ENCODE measurements around the gene CYP27C1.
"Not testable (repeated sequence)": the region's sequence is repeated elsewhere in the genome, so short reads cannot be mapped to it uniquely, and the experiment has no call there.

CYP27C1 gene

DNA sequence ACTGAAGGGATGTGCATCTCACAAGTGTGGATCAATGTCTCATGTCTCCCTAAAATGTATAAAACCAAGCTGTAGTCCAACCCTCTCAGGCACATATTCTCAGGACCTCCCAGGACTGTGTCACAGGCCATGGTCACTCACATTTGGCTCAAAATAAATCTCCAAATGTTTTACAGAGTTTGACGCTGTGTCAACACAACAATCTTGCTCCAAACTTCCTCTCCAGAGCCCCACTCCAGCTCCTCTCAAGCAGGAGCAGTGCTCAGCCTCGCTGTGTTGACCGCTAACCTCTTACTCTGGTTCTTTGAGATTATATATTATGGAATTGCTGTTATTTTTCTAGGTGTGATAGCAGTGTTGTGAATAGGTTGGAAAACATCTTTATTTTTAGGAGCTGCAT is 56.2 kb downstream of the CYP27C1 start:
- no peak for DNase-seq (ENCODE audit: extremely low read depth, insufficient read length)
- TF ChIP-seq, protein P1, sequence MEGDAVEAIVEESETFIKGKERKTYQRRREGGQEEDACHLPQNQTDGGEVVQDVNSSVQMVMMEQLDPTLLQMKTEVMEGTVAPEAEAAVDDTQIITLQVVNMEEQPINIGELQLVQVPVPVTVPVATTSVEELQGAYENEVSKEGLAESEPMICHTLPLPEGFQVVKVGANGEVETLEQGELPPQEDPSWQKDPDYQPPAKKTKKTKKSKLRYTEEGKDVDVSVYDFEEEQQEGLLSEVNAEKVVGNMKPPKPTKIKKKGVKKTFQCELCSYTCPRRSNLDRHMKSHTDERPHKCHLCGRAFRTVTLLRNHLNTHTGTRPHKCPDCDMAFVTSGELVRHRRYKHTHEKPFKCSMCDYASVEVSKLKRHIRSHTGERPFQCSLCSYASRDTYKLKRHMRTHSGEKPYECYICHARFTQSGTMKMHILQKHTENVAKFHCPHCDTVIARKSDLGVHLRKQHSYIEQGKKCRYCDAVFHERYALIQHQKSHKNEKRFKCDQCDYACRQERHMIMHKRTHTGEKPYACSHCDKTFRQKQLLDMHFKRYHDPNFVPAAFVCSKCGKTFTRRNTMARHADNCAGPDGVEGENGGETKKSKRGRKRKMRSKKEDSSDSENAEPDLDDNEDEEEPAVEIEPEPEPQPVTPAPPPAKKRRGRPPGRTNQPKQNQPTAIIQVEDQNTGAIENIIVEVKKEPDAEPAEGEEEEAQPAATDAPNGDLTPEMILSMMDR (IDR thresholded peaks at IDR 0.05; ENCODE audit: insufficient read depth, low read length, poor library complexity, severe bottlenecking): no peak
- Histone ChIP-seq H3K36me3 (ENCODE audit: control insufficient read depth, insufficient read depth, low read length) (no peaks in the 10 kb centered on the region), H3K4me3 (replicated peaks; ENCODE audit: low read depth, low read length) (no peak overlapping the region), H3K27me3 (replicated peaks; ENCODE audit: control insufficient read depth, insufficient read depth, low read length) (peaks cover 2% of the 10 kb centered on the region; the same call in 1 of the 2 replicates)

DNA sequence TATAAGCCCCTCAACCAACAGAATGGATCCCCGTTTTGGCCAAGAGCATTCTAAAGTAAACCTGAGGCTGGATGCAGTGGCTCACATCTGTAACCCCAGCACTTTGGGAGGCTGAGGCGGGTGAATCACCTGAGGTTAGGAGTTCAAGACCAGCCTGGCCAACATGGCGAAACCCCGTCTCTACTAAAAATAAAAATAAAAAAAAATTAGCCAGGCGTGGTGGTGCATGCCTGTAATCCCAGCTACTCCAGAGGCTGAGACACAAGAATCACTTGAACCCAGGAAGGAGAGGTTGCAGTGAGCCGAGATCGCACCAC is 57.1 kb downstream of the CYP27C1 start:
- not testable (repeated sequence) for DNase-seq (ENCODE audit: extremely low read depth, insufficient read length); H3K36me3 ChIP-seq (ENCODE audit: control insufficient read depth, insufficient read depth, low read length); H3K4me3 ChIP-seq (replicated peaks; ENCODE audit: low read depth, low read length); H3K27me3 ChIP-seq (replicated peaks; ENCODE audit: control insufficient read depth, insufficient read depth, low read length)

DNA sequence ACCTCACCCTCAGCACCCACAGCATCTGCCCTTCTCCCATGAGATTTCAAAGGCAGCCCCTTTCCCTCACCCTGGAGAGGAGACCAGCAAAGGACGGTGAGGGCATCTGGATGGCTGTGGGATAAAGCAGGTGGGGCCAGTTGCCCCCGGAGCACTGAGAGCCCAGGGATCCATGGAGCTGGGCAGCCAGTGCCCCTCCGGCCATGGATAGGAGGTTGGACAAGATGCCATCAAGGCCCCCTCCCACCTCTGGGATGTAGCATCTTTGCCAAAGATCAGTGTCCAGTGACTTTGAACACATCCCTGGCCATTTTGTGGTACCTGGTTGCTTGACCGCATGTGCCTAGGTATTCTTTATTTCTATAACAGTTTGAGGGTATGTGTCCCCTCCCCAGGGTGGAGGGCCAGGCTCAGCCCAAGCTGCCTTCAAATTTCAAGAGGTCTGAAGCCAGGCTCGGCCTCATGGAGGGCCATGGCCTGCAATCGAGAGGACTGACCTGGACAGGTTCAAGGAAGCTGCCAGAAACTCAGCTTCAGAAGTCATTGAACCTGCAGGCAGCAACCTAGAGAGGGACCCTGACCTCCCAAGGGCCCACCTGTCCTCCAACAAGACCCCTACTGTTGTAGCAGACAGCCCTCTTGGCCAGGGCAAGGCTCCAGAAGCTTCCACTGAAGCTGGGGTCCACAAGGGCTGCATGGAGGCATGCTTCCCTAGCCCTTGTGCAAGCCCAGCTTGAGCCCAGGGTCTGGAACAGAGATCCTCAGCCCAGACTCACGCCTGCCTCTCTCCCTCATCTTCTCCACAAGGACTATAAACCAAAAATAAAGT is 57.6 kb downstream of the CYP27C1 start:
- DNase-seq (ENCODE audit: extremely low read depth, insufficient read length): no peak
- Histone ChIP-seq H3K36me3 (ENCODE audit: control insufficient read depth, insufficient read depth, low read length) (no peaks in the 10 kb centered on the region), H3K4me3 (replicated peaks; ENCODE audit: low read depth, low read length) (no peak overlapping the region), H3K27me3 (replicated peaks; ENCODE audit: control insufficient read depth, insufficient read depth, low read length) (peaks cover 2% of the 10 kb centered on the region; the same call in 1 of the 2 replicates)
- TF ChIP-seq, protein P1 (IDR thresholded peaks at IDR 0.05; ENCODE audit: insufficient read depth, low read length, poor library complexity, severe bottlenecking): no peak

DNA sequence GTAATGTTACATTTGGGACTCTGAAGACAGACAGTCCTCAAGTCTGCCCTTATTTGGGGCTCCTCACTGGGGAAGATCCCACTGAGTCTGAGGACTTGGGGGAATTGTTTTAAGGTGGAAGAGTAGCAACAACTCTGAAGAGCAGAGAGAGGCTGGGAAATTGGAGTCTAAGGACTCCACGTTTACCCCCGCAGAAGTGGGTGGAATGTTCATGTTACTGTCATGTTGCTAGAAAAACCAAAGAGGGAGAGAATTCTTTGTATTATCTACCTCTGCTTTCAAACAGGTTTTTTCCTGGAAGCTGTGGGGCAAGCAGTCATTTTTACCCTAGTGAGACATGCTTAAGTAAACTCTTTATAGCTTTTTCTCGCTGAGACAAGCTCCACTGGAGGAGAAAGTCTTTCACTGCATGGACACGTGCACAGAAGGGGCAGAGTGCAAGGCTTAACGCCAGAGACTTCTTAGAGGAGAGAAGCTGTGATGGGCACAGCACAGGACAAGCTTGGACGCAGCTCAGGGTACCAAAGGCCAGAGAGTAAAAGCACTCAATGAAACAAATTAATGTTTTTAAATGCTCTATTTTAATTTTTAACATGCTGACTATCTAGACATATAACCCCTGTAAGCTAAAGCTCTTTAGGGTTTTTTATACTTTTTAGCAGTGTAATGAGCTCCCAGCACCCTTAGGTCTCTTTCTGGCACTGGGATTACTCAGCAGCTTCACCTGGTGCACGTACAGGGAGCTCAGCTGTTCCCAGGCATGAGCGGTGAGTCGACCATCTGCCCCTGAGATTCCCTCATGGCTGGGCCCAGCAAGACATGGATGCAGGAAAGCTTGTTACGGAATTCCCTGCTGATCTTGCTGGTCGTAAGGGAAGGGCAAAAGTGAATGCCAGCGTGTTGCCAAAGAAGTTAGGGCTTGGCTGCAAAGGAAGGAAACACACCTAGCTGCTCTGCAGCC is 58.6 kb downstream of the CYP27C1 start:
- Histone ChIP-seq H3K4me3 (replicated peaks; ENCODE audit: low read depth, low read length) (no peak overlapping the region), H3K36me3 (ENCODE audit: control insufficient read depth, insufficient read depth, low read length) (no peaks in the 10 kb centered on the region), H3K27me3 (replicated peaks; ENCODE audit: control insufficient read depth, insufficient read depth, low read length) (peaks cover 2% of the 10 kb centered on the region; the same call in 1 of the 2 replicates)
- DNase-seq (ENCODE audit: extremely low read depth, insufficient read length): no peak
- TF ChIP-seq, protein P1 (IDR thresholded peaks at IDR 0.05; ENCODE audit: insufficient read depth, low read length, poor library complexity, severe bottlenecking): no peak

DNA sequence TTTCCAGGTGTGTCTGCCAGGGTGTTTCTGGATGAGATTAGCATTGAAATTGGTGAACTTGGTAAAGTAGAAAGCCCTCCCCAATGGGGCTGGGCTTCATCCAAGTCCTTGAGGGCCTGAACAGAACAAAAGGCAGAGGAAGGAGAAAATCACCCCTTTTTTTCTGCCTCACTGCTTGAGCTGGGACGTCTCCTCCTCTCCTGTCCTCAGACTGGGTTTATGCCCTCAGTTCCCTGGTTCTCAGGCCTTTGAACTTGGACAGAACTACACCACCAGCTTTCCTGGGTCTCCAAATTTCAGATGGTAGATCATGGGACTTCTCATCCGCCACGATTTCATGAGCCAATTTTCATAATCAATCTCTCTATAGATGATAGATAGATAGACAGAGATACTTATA is 59.4 kb downstream of the CYP27C1 start:
- no peaks in the 10 kb centered on the region for H3K36me3 ChIP-seq (ENCODE audit: control insufficient read depth, insufficient read depth, low read length)
- H3K27me3 ChIP-seq (replicated peaks; ENCODE audit: control insufficient read depth, insufficient read depth, low read length): peaks cover 2% of the 10 kb centered on the region; the same call in 1 of the 2 replicates
- no peak for DNase-seq (ENCODE audit: extremely low read depth, insufficient read length)
- H3K4me3 ChIP-seq (replicated peaks; ENCODE audit: low read depth, low read length): no peak overlapping the region
- TF ChIP-seq, protein P1 (IDR thresholded peaks at IDR 0.05; ENCODE audit: insufficient read depth, low read length, poor library complexity, severe bottlenecking): no peak

DNA sequence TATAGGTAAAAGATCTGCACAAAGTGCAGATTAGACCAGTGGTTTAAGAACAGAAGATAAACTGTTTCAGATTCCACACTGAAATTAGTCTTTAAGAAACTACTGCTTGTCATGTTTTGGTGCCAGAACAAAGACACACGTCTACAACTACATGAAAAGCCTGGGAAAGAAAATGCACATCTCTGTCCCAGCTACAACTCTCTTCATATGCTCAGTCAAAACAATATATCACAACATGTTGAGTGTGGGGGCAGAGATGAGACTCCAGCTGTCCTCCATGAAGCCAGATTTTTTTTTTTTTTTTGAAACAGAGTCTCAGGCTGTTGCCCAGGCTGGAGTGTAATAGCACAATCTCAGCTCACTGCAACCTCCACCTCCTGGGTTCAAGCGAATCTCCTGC is 60.6 kb downstream of the CYP27C1 start:
- no peak for DNase-seq (ENCODE audit: extremely low read depth, insufficient read length)
- Histone ChIP-seq H3K27me3 (replicated peaks; ENCODE audit: control insufficient read depth, insufficient read depth, low read length) (peaks cover 2% of the 10 kb centered on the region; the same call in 1 of the 2 replicates), H3K4me3 (replicated peaks; ENCODE audit: low read depth, low read length) (no peak overlapping the region), H3K36me3 (ENCODE audit: control insufficient read depth, insufficient read depth, low read length) (no peaks in the 10 kb centered on the region)
- TF ChIP-seq, protein P1 (IDR thresholded peaks at IDR 0.05; ENCODE audit: insufficient read depth, low read length, poor library complexity, severe bottlenecking): no peak
